MCF 10A (cell line): ENCODE results near the gene TFPI. TPM values are rescaled to one million over a fixed set of nuclear protein-coding genes. Genes with fewer than 3 reads are reported as not detected.
A peak's percentile ranks its signal among the peaks of the same experiment; 100 is the strongest.
"Not testable (repeated sequence)": the region's sequence is repeated elsewhere in the genome, so short reads cannot be mapped to it uniquely, and the experiment has no call there.

ENCODE experiments used
- BruUV-seq: library from RNA; stranded (reverse); fragments of 400-500 nt; replicated peaks from 2 replicates; lab custom pipeline; 2021; lab: Mats Ljungman, UMichigan
- CTCF ChIA-PET: fragments of 300-600 bp; sonication (Branson Sonifier 250); formaldehyde crosslinking; extraction: SDS; loops from one replicate; lab custom pipeline; 2021; ENCODE audit warnings: antibody characterized with exemption, inconsistent platforms; lab: Yijun Ruan, JAX
- POLR2A ChIA-PET: fragments of 300-600, 350-650 bp; sonication (Branson Sonifier 250); formaldehyde crosslinking; extraction: SDS; loops from one replicate; lab custom pipeline; 2020; ENCODE audit warnings: antibody characterized with exemption, inconsistent platforms; lab: Yijun Ruan, JAX
- DNase-seq: peaks from one replicate; pipeline ENCODE4 v3.0.0-alpha.2; 2018; ENCODE audit not compliant: unreplicated experiment
- H3K27ac Mint-ChIP-seq: one replicate; pipeline ENCODE4 v1.8.0; 2022; ENCODE audit warnings: mild to moderate bottlenecking, low read depth, mixed read lengths; ENCODE audit not compliant: unreplicated experiment
- H3K27me3 Mint-ChIP-seq: one replicate; pipeline ENCODE4 v1.8.0; 2022; ENCODE audit warnings: mixed read lengths; ENCODE audit not compliant: insufficient read depth, unreplicated experiment
- H3K36me3 Mint-ChIP-seq: one replicate; pipeline ENCODE4 v1.8.0; 2022; ENCODE audit warnings: mild to moderate bottlenecking, moderate library complexity, mixed read lengths; ENCODE audit not compliant: insufficient read depth, unreplicated experiment
- H3K4me1 Mint-ChIP-seq: one replicate; pipeline ENCODE4 v1.8.0; 2022; ENCODE audit warnings: mixed read lengths; ENCODE audit not compliant: insufficient read depth, unreplicated experiment
- H3K4me3 Mint-ChIP-seq: one replicate; pipeline ENCODE4 v1.8.0; 2022; ENCODE audit warnings: mild to moderate bottlenecking, moderate library complexity, mixed read lengths; ENCODE audit not compliant: unreplicated experiment
- H3K9me3 Mint-ChIP-seq: one replicate; pipeline ENCODE4 v1.8.0; 2022; ENCODE audit warnings: mixed read lengths; ENCODE audit not compliant: unreplicated experiment
- intact Hi-C: fragments of 100-400 bp; cut with micrococcal nuclease; formaldehyde crosslinking; loops from 2 replicates; pipeline ENCODE4 v1.14.1; 2022
- total RNA-seq: library from RNA; stranded (reverse); gene quantifications from 2 replicates; pipeline ENCODE4 v1.2.3, GENCODE V29; 2022
- TF ChIP-seq, protein P1 (sequence below): fragments of 200-600 bp; IDR thresholded peaks from one replicate; pipeline ENCODE4 v1.8.0; 2022; ENCODE audit warnings: antibody characterized with exemption, mild to moderate bottlenecking; ENCODE audit not compliant: unreplicated experiment

Gene TFPI
- total RNA-seq, 1 experiment from 2014 or later = 67.4 TPM

DNA sequence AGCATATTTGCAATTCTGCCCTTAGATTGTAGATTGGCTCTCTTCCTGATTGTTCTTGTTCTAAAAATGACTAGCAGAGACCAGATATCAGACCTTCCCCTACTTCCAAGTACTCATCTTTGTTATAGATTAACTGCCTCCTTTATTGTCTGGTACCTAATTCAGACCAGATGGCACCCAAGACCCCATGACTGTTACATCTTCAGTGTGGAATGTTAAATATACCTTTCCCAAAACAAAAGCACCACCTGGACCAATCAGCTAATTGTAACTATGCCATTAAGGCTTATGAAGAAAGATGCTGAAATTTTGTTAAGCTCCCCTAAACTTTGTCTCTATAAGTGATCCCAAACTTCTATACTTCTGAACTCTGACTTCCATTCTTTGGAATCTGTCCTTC is 12.0 kb upstream of the TFPI start:
- CTCF ChIA-PET = interaction anchor here (0.8 to 3.9 kb wide), 3 partner anchors 13 to 67 kb away, joined by 4 to 30 read pairs (median 18); no protein-coding TSS in a partner anchor
- Mint-ChIP-seq H3K36me3 (no peaks in the 10 kb centered on the region), H3K9me3 (no peaks in the 10 kb centered on the region), H3K27ac (no peak overlapping the region), H3K27me3 (no peaks in the 10 kb centered on the region), H3K4me3 (no peak overlapping the region), H3K4me1 (no peaks in the 10 kb centered on the region)
- TF ChIP-seq, protein P1, sequence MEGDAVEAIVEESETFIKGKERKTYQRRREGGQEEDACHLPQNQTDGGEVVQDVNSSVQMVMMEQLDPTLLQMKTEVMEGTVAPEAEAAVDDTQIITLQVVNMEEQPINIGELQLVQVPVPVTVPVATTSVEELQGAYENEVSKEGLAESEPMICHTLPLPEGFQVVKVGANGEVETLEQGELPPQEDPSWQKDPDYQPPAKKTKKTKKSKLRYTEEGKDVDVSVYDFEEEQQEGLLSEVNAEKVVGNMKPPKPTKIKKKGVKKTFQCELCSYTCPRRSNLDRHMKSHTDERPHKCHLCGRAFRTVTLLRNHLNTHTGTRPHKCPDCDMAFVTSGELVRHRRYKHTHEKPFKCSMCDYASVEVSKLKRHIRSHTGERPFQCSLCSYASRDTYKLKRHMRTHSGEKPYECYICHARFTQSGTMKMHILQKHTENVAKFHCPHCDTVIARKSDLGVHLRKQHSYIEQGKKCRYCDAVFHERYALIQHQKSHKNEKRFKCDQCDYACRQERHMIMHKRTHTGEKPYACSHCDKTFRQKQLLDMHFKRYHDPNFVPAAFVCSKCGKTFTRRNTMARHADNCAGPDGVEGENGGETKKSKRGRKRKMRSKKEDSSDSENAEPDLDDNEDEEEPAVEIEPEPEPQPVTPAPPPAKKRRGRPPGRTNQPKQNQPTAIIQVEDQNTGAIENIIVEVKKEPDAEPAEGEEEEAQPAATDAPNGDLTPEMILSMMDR = no peak
- POLR2A ChIA-PET = interaction anchor here (1.4 to 4.1 kb wide), 3 partner anchors 9 to 24 kb away, joined by 3 to 25 read pairs (median 8); partner anchors contain the start of gene TFPI
- BruUV-seq = no TSS peak
- DNase-seq = no peak
- intact Hi-C loops = no loop called here

DNA sequence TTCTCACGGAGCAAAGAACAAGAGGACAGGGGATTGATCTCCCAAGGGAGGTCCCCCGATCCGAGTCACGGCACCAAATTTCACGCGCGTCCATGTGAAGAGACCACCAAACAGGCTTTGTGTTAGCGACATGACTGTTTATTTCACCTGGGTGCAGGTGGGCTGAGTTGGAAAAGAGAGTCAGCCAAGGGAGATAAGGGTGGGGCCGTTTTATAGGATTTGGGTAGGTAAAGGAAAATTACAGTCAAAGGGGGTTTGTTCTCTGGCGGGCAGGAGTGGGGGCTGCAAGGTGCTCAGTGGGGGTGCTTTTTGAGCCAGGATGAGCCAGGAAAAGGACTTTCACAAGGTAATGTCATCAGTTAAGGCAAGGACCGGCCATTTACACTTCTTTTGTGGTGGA is 11.4 kb upstream of the TFPI start:
- H3K27me3 Mint-ChIP-seq, CTCF ChIA-PET, BruUV-seq, H3K4me3 Mint-ChIP-seq, H3K4me1 Mint-ChIP-seq, POLR2A ChIA-PET, intact Hi-C loops, H3K27ac Mint-ChIP-seq, H3K36me3 Mint-ChIP-seq, H3K9me3 Mint-ChIP-seq, DNase-seq: not testable (repeated sequence)

DNA sequence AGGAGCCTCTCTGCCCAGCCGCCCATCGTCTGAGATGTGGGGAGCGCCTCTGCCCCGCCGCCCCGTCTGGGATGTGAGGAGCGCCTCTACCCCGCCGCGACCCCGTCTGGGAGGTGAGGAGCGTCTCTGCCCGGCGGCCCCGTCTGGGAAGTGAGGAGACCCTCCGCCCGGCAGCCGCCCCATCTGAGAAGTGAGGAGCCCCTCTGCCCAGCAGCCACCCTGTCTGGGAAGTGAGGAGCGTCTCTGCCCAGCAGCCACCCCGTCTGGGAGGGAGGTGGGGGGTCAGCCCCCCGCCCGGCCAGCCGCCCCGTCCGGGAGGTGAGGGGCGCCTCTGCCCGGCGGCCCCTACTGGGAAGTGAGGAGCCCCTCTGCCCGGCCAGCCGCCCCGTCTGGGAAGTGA is 2.3 kb upstream of the TFPI start:
- BruUV-seq, intact Hi-C loops, H3K4me1 Mint-ChIP-seq, H3K27me3 Mint-ChIP-seq, H3K4me3 Mint-ChIP-seq, H3K36me3 Mint-ChIP-seq, POLR2A ChIA-PET, DNase-seq, H3K9me3 Mint-ChIP-seq, H3K27ac Mint-ChIP-seq: not testable (repeated sequence)
- CTCF ChIA-PET = interaction anchor here (1.2 kb wide), 1 partner anchor 59 kb away, joined by 3 read pairs; no protein-coding TSS in a partner anchor

DNA sequence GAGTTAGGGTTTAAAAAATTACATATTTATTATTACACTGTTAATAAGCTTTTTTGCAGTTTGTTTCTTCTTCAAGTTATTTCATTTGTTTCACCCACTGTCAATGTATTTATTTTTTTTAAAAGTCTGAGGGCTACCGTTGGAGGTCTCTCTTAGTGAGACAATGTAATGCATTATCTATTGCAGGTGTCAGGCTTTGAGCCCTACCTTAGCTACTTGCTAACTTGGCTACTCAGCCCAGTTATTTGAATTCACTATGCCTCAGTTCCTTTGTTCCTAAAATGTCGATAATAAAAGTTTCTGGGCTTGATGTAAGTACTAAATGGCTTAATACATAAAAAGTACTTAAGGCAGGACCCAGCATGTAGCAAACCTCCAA is 458 bp upstream of the TFPI start:
- CTCF ChIA-PET = interaction anchor here (0.6 to 2.5 kb wide), 8 partner anchors 14 to 55 kb away, joined by 3 to 25 read pairs (median 5); no protein-coding TSS in a partner anchor
- Mint-ChIP-seq H3K36me3 (no peaks in the 10 kb centered on the region), H3K9me3 (no peaks in the 10 kb centered on the region), H3K27me3 (no peaks in the 10 kb centered on the region), H3K4me1 (peaks cover 19% of the 10 kb centered on the region), H3K27ac (peak overlapping the region; percentile 98), H3K4me3 (peak overlapping the region; percentile 87)
- DNase-seq = no peak
- BruUV-seq = no TSS peak
- POLR2A ChIA-PET = interaction anchor here (0.7 to 2.8 kb wide), 14 partner anchors 8 to 744 kb away, joined by 3 to 25 read pairs (median 5); no protein-coding TSS in a partner anchor
- TF ChIP-seq, protein P1 = no peak
- intact Hi-C loops = no loop called here

DNA sequence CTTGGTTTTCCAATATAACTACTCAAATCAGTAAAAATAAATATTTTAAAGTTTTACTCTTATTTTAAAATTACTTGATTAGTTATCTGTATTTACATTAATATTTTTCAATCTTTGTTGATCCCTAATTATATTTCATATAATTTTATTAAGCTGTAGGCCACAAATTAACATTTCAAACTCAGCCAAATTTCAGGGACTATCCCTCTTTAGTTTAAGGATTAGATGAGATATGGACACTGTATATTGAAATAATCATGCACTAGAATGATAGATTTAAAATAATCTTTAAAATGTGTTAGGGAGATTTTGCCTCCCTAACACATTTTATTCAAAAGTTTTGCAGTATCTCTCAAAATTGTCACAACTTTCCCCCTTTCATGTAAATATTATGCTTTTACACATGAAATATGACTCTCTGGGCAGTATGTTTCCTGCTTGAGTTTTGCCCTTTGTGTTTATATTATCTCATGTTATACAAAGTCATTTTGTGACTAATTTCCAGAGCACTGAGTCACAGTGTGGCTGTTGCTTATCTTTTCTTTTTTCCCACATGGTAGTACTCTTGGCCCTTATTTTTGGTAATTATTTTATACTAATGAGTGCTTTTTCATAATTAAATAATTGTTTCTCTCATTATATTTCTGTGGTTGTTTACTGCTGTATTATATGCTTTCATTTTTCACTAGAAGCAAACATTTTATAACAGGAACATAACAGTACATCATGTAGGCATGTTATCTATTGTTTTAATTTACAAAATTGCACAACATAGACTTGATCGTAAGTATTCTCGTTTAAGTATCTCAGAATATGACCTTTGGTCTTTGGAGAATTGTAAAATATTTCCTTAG is 1.2 kb downstream of the TFPI start:
- no peaks in the 10 kb centered on the region for H3K9me3 Mint-ChIP-seq
- peak; percentile 76 for DNase-seq
- peak overlapping the region; percentile 87 for H3K4me3 Mint-ChIP-seq
- no peaks in the 10 kb centered on the region for H3K27me3 Mint-ChIP-seq
- ChIA-PET CTCF (interaction anchor here (0.7 to 1.2 kb wide), 2 partner anchors 28 to 53 kb away, joined by 3 to 5 read pairs; no protein-coding TSS in a partner anchor), POLR2A (interaction anchor here (1.5 to 2.8 kb wide), 6 partner anchors 12 to 53 kb away, joined by 3 to 25 read pairs (median 6); no protein-coding TSS in a partner anchor)
- TF ChIP-seq, protein P1 = no peak
- intact Hi-C loops = no loop called here
- peak overlapping the region; percentile 98 for H3K27ac Mint-ChIP-seq
- H3K4me1 Mint-ChIP-seq = peaks cover 24% of the 10 kb centered on the region
- BruUV-seq = TSS peak; percentile 48
- peaks cover 4% of the 10 kb centered on the region for H3K36me3 Mint-ChIP-seq
